SU-DHL-6 (cell line): ENCODE results near the gene DYNC1LI2.

Source experiments
- H2AFZ ChIP-seq: fragments of 200-600 bp; sonication (generic); 2 replicates; pipeline ENCODE4 v1.6.1; 2014; ENCODE audit warnings: low read depth, mild to moderate bottlenecking, moderate library complexity, mixed read lengths, antibody characterized with exemption, low read length; ENCODE audit not compliant: severe bottlenecking
- H3F3A ChIP-seq: fragments of 200-600 bp; shearing (Covaris generic); 2 replicates; pipeline ENCODE4 v1.6.0; 2016; ENCODE audit warnings: antibody characterized with exemption, mild to moderate bottlenecking; ENCODE audit not compliant: insufficient read depth
- H3K27ac ChIP-seq: fragments of 200-600 bp; sonication (generic); 2 replicates; pipeline ENCODE4 v1.5.1; 2016; ENCODE audit warnings: low read depth, mild to moderate bottlenecking, low read length, moderate library complexity, mixed read lengths
- H3K27me3 ChIP-seq: fragments of 200-600 bp; sonication (generic), shearing (Covaris generic); 2 replicates; pipeline ENCODE4 v1.6.0; 2014; ENCODE audit warnings: mild to moderate bottlenecking, low read length
- H3K36me3 ChIP-seq: fragments of 200-600 bp; sonication (generic); 2 replicates; pipeline ENCODE4 v1.6.1; 2014; ENCODE audit warnings: mild to moderate bottlenecking, low read length, mixed read lengths
- H3K4me2 ChIP-seq: fragments of 300-600, 200-600 bp; shearing (Covaris generic), sonication (generic); 2 replicates; pipeline ENCODE4 v1.6.0; 2014; ENCODE audit warnings: low read length, low read depth, mild to moderate bottlenecking; ENCODE audit not compliant: poor library complexity, severe bottlenecking
- H3K4me3 ChIP-seq: fragments of 200-600 bp; sonication (generic); 2 replicates; pipeline ENCODE4 v1.5.1; 2014; ENCODE audit warnings: antibody characterized with exemption, low read length, mild to moderate bottlenecking, mixed read lengths; ENCODE audit not compliant: insufficient read depth, poor library complexity, severe bottlenecking
- H3K79me2 ChIP-seq: fragments of 200-600 bp; sonication (generic); 2 replicates; pipeline ENCODE4 v1.6.1; 2014; ENCODE audit warnings: mild to moderate bottlenecking, low read length, moderate library complexity; ENCODE audit not compliant: insufficient read depth
- H3K9ac ChIP-seq: fragments of 200-600 bp; sonication (generic); 2 replicates; pipeline ENCODE4 v1.7.0; 2014; ENCODE audit warnings: mild to moderate bottlenecking, low read length
- H3K9me2 ChIP-seq: fragments of 200-600 bp; sonication (generic); replicated peaks from 2 replicates; pipeline ENCODE4 v1.6.1; 2014; ENCODE audit warnings: low read length; ENCODE audit not compliant: insufficient read depth
- H3K9me3 ChIP-seq: fragments of 200-600 bp; sonication (generic); 2 replicates; pipeline ENCODE4 v1.6.1; 2014; ENCODE audit warnings: low read length, mixed read lengths; ENCODE audit not compliant: insufficient read depth
- H4K20me1 ChIP-seq: fragments of 200-600 bp; sonication (generic); 2 replicates; pipeline ENCODE4 v1.6.1; 2014; ENCODE audit warnings: low read depth, mild to moderate bottlenecking, antibody characterized with exemption, low read length, moderate library complexity, mixed read lengths
- EZH2phosphoT487 ChIP-seq: fragments of 200-600 bp; sonication (generic), shearing (Covaris generic); conservative IDR thresholded peaks from 2 replicates; pipeline ENCODE4 v1.6.1; 2018; ENCODE audit warnings: mild to moderate bottlenecking, antibody characterized with exemption, low read length, moderate library complexity, mixed read lengths
- TF ChIP-seq, protein P1 (sequence below): fragments of 200-600 bp; sonication (generic); IDR thresholded peaks from one replicate; pipeline ENCODE4 v1.5.1; 2017; ENCODE audit warnings: antibody characterized with exemption, mild to moderate bottlenecking, low read length, moderate library complexity; ENCODE audit not compliant: insufficient read depth, poor library complexity, severe bottlenecking

The DYNC1LI2 gene

DNA sequence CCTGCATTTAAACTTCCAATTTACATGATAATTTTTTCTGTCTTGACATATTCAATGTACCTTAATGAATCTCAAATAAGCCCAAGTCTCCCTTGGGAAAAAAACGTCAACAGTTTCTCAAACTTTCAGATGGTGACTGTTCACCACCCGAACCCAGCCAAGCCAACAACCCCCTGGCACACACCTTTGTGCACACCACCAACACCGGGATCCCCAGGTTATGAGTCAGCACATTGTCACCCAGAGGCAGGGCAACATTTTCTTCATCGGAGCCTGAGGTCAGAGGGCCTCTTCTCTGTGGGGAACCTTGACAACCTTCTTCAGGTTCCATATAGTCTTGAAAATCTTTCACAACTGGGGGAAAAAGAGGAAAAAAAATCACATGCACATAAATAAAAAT is 15.5 kb downstream of the DYNC1LI2 start:
- Histone ChIP-seq H3K79me2 (peaks cover 12% of the 10 kb centered on the region), H3K9ac (no peak overlapping the region), H3F3A (no peaks in the 10 kb centered on the region), H3K9me3 (no peaks in the 10 kb centered on the region), H4K20me1 (no peaks in the 10 kb centered on the region), H2AFZ (no peak overlapping the region), H3K36me3 (peaks cover 20% of the 10 kb centered on the region), H3K4me3 (no peak overlapping the region), H3K27ac (no peak overlapping the region), H3K9me2 (no peaks in the 10 kb centered on the region), H3K4me2 (no peak overlapping the region), H3K27me3 (no peaks in the 10 kb centered on the region)
- no peak for TF ChIP-seq EZH2phosphoT487
- TF ChIP-seq, protein P1, sequence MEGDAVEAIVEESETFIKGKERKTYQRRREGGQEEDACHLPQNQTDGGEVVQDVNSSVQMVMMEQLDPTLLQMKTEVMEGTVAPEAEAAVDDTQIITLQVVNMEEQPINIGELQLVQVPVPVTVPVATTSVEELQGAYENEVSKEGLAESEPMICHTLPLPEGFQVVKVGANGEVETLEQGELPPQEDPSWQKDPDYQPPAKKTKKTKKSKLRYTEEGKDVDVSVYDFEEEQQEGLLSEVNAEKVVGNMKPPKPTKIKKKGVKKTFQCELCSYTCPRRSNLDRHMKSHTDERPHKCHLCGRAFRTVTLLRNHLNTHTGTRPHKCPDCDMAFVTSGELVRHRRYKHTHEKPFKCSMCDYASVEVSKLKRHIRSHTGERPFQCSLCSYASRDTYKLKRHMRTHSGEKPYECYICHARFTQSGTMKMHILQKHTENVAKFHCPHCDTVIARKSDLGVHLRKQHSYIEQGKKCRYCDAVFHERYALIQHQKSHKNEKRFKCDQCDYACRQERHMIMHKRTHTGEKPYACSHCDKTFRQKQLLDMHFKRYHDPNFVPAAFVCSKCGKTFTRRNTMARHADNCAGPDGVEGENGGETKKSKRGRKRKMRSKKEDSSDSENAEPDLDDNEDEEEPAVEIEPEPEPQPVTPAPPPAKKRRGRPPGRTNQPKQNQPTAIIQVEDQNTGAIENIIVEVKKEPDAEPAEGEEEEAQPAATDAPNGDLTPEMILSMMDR = no peak

- Histone ChIP-seq H3K9ac (no peak overlapping the region), H3K9me2 (no peaks in the 10 kb centered on the region), H3K27ac (no peak overlapping the region), H3K27me3 (no peaks in the 10 kb centered on the region), H2AFZ (no peak overlapping the region), H3K9me3 (no peaks in the 10 kb centered on the region), H3K4me2 (no peak overlapping the region), H3F3A (0 out of 2 replicates have a peak, but pooled peaks cover 6% of the 10 kb centered on the region), H3K4me3 (no peak overlapping the region), H3K79me2 (no peaks in the 10 kb centered on the region), H3K36me3 (peaks cover 18% of the 10 kb centered on the region), H4K20me1 (no peaks in the 10 kb centered on the region)
- no peak for TF ChIP-seq EZH2phosphoT487
- TF ChIP-seq, protein P1 = no peak
Measured at GRCh38 chr16:66731101-66731500, 20.3 kb downstream of the DYNC1LI2 start.

DNA sequence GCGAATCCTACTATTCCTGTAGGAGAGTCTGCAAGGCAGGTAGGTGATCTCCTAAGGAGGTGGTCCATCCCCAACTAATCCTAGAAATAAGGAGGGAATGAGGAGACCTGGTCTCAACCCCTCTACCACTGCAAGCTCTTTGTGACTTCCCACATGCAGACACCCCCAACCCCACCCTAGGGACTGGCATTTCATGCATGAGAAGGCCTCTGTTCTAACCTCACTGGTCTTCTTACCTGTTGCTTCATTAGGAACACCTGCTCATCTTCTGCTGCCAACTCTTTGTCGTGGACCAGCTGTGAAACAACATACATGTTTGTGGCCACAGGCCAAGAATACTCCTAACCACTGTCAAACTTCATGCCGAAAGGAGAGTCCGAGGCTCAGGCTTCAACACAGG is 22.6 kb downstream of the DYNC1LI2 start:
- no peaks in the 10 kb centered on the region for H3K9me3 ChIP-seq
- no peak overlapping the region for H3K4me3 ChIP-seq
- 0 out of 2 replicates have a peak, but pooled peaks cover 6% of the 10 kb centered on the region for H3F3A ChIP-seq
- H3K9me2 ChIP-seq = no peaks in the 10 kb centered on the region
- no peaks in the 10 kb centered on the region for H3K27me3 ChIP-seq
- H4K20me1 ChIP-seq = no peaks in the 10 kb centered on the region
- no peaks in the 10 kb centered on the region for H3K79me2 ChIP-seq
- peaks cover 14% of the 10 kb centered on the region; the same call in 1 of the 2 replicates for H3K36me3 ChIP-seq
- H3K27ac ChIP-seq = no peak overlapping the region
- no peak overlapping the region for H3K4me2 ChIP-seq
- H3K9ac ChIP-seq = no peak overlapping the region
- no peak for TF ChIP-seq EZH2phosphoT487
- TF ChIP-seq, protein P1 = no peak
- no peak overlapping the region for H2AFZ ChIP-seq
